Endometrial microvascular endothelial cells (primary cell): Measurements from ENCODE around the gene C6orf62. TPM values are rescaled to one million over a fixed set of nuclear protein-coding genes. Genes with fewer than 3 reads are reported as not detected.
"Not testable (repeated sequence)": the region's sequence is repeated elsewhere in the genome, so short reads cannot be mapped to it uniquely, and the experiment has no call there.

Experiments used
- in situ Hi-C: cut with HindIII; loops from 2 replicates; pipeline ENCODE4 v1.10.0; 2017; ENCODE audit warnings: low sequenced_read_pairs, low pct_unique_long_range_greater_than_20kb; ENCODE audit errors: inconsistent ontology term
- total RNA-seq: library from RNA; depleted of rRNA; stranded (reverse); fragments of >200 nt; gene quantifications from one replicate; pipeline ENCODE4 v1.2.3, GENCODE V29; 2015; ENCODE audit errors: inconsistent ontology term

The C6orf62 gene
- total RNA-seq, 1 donor from 2014 or later, result 165 TPM

DNA sequence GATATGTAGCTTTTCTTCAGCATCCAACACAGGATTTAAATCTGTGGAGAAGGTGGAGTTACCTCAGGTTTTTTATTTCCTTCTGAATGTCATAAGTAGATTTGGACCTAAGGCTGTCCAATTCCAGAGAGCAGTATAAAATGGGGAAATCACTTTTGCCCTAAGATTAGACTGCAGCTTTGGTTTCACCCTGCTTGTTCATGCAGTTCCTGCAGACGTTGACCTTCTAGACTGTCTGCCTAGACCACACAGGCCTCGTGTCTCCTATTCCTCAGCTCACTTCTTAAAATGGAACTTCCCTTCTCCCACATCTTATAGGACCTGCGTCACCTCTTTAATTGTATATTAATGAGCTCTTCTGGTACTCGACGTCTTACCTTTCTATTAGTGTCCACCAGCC is 26.0 kb upstream of the C6orf62 start:
- in situ Hi-C loops, result no loop called here

DNA sequence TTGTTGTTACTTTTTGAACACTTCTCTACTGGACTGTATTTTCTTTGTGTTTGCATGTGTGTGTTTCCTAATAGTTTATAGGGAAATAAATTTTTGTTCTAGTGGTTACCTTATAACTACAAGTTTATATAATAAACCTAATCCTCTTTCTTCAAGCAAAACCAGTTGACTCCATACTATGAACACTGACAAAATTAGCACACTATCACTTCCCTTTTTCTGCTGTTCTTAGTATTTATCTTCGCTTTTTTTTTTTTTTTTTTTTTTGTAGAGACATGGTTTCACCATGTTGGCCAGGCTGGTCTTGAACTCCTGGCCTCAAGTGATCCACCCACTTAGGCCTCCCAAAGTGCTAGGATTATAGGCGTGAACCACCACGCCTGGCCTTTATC is 25.0 kb upstream of the C6orf62 start:
- in situ Hi-C loops, result no loop called here

DNA sequence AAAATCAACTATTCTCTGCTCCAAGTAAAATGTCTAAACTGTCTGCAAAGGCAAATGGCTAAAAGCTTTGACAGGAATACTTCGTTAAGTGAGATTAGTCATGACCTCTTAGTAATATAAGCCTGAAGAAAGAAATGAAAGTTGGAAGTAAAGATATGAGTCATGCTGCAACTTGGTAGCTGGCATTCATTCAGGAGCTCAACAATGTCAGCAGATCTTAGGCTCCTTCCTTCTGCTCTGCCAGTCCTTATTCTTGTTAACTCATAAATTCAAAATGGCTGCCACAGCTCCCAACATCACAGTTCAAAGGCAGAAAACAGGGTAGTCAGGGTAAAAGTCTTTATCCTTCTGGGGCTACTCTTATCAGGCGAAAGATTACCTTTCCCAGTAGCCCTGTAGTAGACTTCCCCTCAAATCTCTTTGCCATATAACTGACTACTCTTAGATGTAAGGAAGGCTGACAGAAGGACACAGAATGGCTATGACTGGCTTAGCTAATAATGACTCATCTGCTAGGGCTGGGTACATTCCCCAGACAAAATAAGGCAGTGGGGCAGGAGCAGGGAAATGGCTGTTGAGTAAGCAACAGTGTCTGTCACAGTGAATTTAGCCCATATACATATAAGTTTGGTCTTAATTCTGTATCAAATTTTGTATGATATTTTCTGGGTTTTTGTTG is 24.4 kb upstream of the C6orf62 start:
- in situ Hi-C loops, result no loop called here

DNA sequence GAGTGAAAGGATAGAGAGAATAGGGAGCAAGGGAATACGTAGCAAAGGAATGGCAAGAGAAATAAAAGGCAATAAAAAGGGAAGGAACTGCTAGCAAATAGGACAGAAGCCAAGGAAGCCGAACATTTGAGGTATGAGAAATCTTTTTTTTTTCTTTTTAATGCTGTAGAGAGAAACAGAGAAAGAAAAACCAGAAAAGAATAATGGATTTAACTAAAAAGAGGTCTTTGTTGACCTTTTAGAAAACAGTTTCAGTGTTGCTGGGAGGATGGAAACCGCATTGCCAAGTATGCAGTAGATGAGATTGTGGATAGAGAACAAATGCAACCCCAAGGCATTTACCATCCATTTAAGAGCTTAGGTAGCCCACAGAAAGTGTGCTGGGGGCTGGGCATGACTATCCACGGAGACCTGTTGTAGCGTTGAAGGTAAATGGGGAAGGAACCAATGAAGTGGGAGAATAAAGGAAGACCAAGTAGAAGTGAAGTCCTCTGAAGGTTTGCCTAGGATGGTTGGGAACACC is 23.3 kb upstream of the C6orf62 start:
- in situ Hi-C loops, result no loop called here

DNA sequence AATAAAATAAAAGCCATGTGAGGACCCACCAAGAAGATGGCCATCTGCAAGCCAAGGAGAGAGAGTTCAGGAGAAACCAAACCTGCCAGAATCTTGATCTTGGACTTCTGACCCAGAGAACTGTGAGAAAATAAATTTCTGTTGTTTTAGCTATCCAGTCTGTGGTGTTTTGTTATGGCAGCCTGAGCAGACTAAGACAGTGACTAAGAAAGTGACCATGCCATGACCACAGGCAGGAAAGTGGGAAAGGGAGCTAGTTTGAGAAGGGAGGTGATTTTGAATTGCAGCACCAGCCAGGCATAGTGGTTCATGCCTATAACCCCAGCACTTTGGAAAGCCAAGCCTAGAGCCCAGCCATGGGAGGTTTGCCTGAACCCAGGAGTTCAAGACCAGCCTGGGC is 21.9 kb upstream of the C6orf62 start:
- in situ Hi-C loops, result no loop called here

DNA sequence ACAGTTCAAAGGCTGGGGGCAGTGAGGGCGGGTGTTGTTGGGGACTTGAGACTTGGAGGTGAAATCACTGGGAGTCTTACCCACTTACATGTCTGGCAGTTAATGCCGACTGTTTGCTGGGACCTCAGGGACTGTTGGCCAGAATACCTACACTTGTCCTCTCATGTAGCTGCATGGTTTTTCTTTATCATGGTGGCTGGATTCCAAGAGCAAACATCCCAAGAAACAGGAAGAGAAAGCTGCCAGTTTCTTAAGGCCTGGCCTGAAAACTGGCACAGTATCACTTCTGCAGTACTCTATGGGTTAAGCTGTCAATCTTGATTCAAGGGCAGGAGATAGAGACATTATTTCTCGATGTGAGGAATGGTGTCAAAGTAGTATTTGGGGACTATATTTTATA is 19.8 kb upstream of the C6orf62 start:
- in situ Hi-C loops, result no loop called here

DNA sequence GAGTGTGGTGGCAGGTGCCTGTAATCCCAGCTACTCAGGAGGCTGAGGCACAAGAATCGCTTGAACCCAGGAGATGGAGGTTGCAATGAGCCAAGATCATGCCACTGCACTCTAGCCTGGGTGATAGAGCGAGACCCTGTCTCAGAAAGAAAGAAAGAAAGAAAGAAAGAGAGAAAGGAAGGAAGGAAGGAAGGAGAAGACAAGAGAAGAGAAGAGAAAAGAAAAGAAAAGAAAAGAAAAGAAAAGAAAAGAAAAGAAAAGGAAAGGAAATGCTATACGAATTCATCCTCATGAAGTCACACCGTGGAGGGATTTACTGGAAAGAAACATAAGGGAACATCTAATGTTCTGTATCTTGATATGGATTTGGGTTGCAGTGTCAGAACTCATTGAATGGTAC is 15.8 kb upstream of the C6orf62 start:
- in situ Hi-C loops, result not testable (repeated sequence)

DNA sequence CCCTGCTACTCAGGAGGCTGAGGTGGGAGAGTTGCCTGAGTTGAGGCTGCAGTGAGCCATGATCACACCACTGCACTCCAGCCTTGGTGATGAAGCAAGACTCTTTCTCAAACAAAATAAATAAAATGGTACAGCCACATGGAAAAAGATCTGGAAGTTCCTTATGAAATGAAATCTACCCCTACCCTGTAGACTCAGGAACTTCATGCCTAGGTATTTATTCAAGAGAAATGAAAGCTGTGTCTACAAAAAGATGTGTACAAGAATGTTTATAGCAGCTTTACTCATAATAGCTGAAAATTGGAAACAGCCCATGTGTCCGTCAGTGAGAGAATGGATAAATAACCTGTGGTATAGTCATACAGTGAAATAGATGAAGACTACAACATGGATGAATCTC is 15.2 kb upstream of the C6orf62 start:
- in situ Hi-C loops, result no loop called here

DNA sequence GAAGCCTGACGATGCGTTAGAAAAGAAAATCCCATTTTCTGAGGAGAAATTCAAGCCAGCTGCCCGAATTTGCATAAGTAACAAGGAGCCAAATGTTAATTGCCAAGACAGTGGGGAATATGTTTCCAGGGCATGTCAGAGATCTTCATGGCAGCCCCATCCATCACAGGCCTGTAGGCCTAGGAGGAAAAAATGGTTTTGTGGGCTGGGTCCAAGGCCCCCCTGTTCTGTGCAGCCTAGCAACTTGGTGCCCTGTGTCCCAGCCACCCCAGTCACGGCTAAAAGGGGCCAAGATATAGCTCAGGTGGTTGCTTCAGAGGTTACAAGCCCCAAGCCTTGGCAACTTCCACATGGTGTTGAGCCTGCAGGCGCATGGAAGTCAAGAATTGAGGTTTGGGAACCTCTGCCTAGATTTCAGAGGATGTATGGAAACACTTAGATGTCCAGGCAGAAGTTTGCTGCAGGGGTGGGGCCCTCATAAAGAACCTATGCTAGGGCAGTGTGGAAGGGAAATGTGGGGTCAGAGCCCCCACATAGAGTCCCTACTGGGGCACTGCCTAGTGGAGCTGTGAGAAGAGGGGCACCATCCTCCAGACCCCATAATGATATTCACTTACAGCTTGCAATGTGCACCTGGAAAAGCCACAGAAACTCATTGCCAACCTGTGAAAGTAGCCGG is 12.6 kb upstream of the C6orf62 start:
- in situ Hi-C loops, result not testable (repeated sequence)

DNA sequence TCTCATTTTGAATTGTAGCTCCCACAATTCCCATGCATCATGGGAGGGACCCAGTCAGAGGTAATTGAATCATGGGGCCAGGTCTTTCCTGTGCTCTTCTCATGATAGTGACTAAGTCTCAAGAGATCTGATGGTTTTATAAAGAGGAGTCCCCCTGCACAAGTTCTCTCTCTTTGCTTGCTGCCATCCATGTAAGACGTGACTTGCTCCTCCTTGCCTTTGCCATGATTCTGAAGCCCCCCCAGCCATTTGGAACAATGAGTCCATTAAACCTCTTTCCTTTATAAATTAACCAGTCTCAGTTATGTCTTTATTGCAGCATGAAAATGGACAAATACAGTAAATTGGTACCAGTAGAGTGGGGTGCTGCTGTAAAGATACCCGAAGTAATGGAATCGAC is 11.7 kb upstream of the C6orf62 start:
- in situ Hi-C loops, result not testable (repeated sequence)

DNA sequence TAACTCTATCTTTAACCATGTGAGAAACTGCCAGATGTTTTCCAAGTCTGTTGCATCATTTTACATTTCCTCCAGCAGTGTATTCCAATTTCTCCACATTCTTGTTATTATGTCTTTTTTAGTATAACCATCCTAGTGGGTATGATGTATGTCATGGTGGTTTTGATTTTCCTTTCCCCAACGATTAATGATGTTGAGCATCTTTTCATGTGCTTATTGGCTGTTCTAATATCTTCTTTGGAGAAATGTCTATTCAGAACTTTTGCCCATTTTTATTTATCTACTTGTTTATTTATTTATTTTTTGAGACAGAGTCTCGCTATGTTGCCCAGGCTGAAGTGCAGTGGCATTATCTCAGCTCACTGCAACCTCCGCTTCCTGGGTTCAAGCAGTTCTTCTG is 4.3 kb upstream of the C6orf62 start:
- in situ Hi-C loops, result loop anchor here (10.0 kb wide), 1 partner anchor 52 kb away; the partner anchor contains the start of gene GMNN

DNA sequence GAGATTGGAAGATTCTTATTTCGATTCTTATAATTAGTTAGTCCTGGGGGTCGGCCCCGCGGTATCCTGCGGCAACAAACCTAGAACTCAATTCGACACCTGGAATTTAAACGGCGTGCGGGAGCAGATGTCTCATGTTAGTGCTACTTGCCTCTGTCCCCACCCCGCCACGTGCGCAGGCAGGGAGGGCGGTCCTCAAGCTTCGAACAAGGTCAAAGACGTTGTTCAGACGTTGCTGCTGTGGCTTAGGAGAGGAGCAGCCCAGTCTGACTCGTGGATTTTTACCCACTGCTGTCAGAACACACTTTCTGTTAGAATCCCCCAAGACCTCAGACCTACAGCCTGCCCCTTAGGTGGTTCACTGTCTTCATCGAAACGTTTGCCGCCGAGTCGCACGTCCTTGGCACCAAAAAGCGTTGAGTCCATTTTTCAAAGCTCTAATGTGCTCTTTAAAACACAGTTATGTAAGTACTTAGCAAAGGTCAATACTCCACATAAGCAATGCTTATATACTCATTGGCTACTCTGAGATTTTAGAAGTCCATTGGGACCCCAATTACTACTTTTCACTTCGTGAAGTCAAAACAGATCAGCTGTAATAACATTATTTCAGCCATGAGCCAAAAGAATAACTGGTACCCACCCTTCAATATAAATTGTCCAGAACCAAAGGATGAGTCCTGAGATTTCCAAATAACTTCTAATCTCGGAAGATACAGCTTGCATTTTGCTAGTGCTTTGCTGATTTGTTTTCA is 2.7 kb upstream of the C6orf62 start:
- in situ Hi-C loops, result loop anchor here (10.0 kb wide), 1 partner anchor 53 kb away; the partner anchor contains the start of gene GMNN

DNA sequence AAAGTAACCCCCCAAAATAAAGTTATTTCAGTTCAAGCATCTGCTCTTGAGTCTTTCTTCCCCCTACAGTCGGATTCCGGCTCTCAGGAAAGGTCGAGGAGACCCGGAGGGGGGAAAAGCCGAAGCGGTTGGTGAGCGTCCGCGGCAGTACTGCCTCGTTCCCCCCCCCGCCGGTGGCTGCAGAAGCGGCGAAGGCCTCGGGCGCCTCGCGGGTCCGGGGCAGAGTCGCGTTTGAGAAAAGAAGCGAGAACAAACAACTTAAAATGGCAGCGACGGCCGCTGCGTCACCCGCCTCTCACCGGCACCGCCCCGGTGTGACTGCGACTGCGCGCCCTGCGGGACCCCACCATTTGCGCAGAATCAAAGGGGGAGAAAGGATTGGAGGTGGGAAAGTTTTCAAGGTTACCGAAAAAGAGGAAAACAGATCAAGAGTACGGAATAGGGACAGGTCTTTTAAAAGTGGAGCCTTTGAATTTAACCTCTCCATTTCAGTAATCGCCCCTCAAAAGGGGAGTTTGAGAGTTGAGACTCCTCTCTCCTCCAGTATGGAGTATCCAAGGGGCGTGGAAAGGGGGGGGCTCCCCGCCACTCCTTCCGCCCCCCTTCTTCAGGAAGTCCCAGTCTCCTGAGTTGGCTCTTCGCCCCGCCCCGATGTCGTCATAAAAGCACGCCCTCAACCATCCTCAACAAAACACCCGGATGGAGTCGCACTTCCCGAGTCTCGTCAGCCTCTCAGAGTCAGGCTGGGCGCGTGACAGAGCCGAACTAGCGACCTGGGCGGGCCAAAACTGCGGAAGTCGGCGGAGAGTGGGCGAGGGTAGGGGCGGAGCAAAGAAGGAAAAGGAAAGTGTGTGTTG is 1.9 kb upstream of the C6orf62 start:
- in situ Hi-C loops, result loop anchor here (10.0 kb wide), 1 partner anchor 54 kb away; the partner anchor contains the start of gene GMNN

DNA sequence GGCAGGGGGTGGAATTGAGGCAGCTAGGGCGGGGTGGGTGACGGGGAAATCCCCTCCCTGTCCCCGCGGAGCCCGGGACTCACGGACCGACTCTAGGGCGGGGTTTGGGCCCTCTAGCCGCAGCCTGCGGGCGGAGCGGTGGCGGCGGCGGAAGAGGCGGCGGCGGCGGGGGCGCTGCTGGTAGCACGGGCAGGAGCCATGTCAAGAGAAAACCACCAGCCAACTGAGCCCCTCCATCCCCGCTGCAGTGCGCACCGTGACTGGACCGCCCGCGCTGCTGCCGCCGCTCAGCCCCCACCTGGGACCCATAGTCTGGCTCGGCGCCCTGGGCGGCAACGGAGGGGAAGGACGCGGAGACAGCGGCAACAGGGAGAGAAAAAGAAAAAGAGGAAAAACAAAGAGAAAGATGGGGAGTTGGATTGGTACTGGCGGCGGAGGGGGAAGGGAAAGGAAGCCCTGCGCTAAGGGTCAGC is 1.2 kb upstream of the C6orf62 start:
- in situ Hi-C loops, result loop anchor here (10.0 kb wide), 1 partner anchor 55 kb away; the partner anchor contains the start of gene GMNN

DNA sequence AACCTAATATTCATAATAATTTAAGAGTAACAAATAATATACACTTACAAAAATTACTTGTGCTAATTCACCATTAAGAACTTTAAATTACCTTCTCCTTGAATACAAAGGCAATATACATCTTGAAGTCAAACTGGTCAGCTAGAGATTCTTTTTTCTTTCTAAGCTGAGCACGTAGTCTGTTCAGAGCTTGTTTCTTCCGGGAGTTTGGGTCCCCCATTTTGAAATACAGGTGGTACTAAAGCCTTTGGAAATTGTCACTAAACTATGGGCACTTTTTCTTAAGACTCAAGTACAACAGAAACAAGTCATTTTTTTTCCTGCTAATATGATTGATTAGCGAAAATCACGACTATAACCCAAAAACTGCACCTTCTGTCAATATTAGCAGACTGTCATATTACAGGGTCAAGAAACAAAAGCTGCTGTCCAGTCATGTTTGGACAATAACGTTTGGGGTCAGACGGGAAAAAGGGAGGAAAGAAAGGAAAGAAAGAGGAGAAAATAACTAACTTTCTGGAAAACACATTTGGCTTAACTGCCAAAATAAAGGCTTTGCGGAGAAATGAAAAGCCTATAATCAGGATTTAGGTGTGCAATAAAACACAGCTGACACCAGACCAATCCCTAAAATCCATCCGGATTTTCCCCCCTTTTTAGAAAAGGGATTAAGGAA is 367 bp downstream of the C6orf62 start:
- in situ Hi-C loops, result no loop called here

DNA sequence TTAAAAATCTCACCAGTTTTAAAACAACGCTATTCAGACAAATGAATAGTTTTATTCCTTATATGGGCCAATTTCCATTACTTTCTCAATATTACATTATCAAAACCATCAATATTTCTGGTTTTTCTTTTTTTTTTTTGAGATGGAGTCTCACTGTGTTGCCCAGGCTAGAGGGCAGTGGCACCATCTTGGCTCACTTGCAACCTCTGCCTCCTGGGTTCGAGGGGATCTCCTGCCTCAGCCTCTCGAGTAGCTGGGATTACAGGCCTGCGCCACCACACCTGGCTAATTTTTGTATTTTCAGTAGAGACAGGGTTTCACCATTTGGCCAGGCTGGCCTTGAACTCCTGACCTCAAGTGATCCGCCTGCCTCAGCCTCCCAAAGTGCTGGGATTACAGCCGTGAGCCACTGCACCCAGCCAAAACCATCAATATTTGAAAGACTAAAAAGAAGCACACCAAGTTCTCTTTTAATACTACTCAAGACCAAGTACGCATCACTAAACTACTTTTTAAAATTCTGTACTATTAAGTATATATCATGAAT is 2.3 kb downstream of the C6orf62 start:
- in situ Hi-C loops, result not testable (repeated sequence)

DNA sequence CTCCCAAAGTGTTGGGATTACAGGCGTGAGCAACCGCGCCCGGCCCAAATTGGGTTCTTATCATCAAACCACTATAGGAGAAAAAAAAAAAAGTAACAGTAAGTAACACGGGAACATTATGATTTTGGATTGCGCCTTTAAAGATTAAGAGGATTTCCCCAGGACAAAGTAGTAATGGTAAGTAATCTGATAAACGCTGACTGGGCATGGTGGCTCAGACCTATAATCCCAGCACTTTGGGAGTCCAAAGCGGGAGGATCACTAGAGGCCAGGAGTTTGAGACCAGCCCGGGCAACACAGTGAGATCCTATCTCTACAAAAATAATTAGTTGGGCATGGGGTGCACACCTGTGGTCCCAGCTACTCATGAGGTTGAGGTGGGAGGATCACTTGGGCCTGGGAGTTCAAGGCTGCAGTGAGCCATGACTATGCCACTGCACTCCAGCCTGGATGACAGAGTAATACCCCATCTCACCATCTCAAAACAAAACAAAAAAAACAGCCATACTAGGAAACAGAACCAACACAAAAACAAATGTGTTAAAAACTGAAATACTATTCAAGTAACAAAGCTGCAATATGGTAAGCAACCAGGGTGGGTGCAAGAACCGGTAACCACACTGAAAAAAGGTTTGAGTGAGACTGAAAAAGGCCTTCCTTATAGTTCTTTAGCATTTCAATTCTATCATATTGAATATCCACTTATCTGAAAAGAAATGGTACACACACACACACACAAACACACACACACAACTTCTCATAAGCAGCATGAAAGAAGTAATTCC is 8.2 kb downstream of the C6orf62 start:
- in situ Hi-C loops, result no loop called here
